Osteoblast (primary cell): Measurements from ENCODE around the gene TCEAL3. TPM values are rescaled to one million over a fixed set of nuclear protein-coding genes. Genes with fewer than 3 reads are reported as not detected.
"Not testable (repeated sequence)": the region's sequence is repeated elsewhere in the genome, so short reads cannot be mapped to it uniquely, and the experiment has no call there.

ENCODE experiments used
- DNase-seq: peaks from one replicate; pipeline ENCODE4 v3.0.0; 2011; ENCODE audit warnings: low spot score, mixed read lengths; ENCODE audit not compliant: insufficient read length; ENCODE audit errors: missing footprints
- H2AFZ ChIP-seq: 2 replicates; pipeline ENCODE4 v1.6.0; 2011; ENCODE audit warnings: mild to moderate bottlenecking, low read length
- H3K27ac ChIP-seq: 2 replicates; pipeline ENCODE4 v1.5.1; 2011; ENCODE audit warnings: mild to moderate bottlenecking, low read depth, low read length, moderate library complexity
- H3K27me3 ChIP-seq: 2 replicates; pipeline ENCODE4 v1.6.0; 2012; ENCODE audit warnings: mild to moderate bottlenecking, control low read depth, inconsistent platforms, low read length, moderate library complexity; ENCODE audit not compliant: insufficient read depth
- H3K36me3 ChIP-seq: 2 replicates; pipeline ENCODE4 v1.5.1; 2011; ENCODE audit warnings: mild to moderate bottlenecking, low read length, control low read depth, moderate library complexity; ENCODE audit not compliant: insufficient read depth
- H3K4me1 ChIP-seq: 2 replicates; pipeline ENCODE4 v1.5.1; 2011; ENCODE audit warnings: mild to moderate bottlenecking, low read length, control low read depth, moderate library complexity; ENCODE audit not compliant: insufficient read depth
- H3K4me2 ChIP-seq: 2 replicates; pipeline ENCODE4 v1.6.0; 2011; ENCODE audit warnings: mild to moderate bottlenecking, low read length; ENCODE audit not compliant: insufficient read depth
- H3K4me3 ChIP-seq: fragments of 200-600 bp; sonication (generic); 3 replicates; pipeline ENCODE4 v1.5.1; 2012; ENCODE audit warnings: mild to moderate bottlenecking, low read length, inconsistent platforms; ENCODE audit not compliant: insufficient read depth
- H3K79me2 ChIP-seq: 2 replicates; pipeline ENCODE4 v1.6.0; 2012; ENCODE audit warnings: mild to moderate bottlenecking, low read length, control low read depth, inconsistent platforms; ENCODE audit not compliant: insufficient read depth
- H3K9me3 ChIP-seq: 2 replicates; pipeline ENCODE4 v1.5.1; 2011; ENCODE audit warnings: low read depth, low read length, control low read depth
- H4K20me1 ChIP-seq: 2 replicates; pipeline ENCODE4 v1.6.0; 2012; ENCODE audit warnings: mild to moderate bottlenecking, low read length, control low read depth; ENCODE audit not compliant: insufficient read depth
- CTCF ChIP-seq: IDR thresholded peaks from 2 replicates; pipeline ENCODE4 v1.5.1; 2011; ENCODE audit warnings: mild to moderate bottlenecking, low read depth, low read length, moderate library complexity; ENCODE audit errors: extremely low read depth
- total RNA-seq: library from RNA; depleted of rRNA; stranded (reverse); fragments of >200 nt; gene quantifications from 2 replicates; pipeline ENCODE4 v1.2.3, GENCODE V29; 2012

Gene TCEAL3
- total RNA-seq, 1 donor: 13.0 TPM

DNA sequence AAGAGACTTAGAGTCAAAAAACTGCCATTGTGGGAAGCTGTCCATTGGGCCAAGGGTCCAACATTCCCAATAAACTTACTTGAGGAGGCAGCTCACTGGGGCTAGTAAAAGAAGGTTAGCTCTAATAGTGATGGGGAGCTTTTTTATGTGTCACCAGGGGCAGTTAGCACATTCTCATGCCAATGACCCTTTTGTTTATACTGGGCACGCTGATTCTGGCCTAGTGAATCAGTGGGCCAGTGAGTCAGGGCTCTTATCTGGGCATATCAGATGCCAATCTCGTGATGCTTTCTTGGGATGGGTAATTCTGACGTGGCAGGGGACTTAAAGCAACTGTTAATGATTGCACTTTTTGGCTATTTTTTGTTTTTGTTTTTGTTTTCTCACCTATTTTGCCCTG, 48.9 kb downstream of the TCEAL3 start:
- Histone ChIP-seq H3K79me2 (no peaks in the 10 kb centered on the region), H3K9me3 (no peaks in the 10 kb centered on the region), H4K20me1 (no peaks in the 10 kb centered on the region), H2AFZ (no peak overlapping the region), H3K4me3 (no peak overlapping the region), H3K4me1 (no peaks in the 10 kb centered on the region), H3K27ac (peak overlapping the region; percentile 67), H3K4me2 (no peak overlapping the region), H3K27me3 (no peaks in the 10 kb centered on the region), H3K36me3 (no peaks in the 10 kb centered on the region)
- peak; percentile 58 for DNase-seq
- TF ChIP-seq CTCF: no peak

GRCh38 chrX:103657066-103657465, 49.3 kb downstream of the TCEAL3 start:
- not testable (repeated sequence) for DNase-seq, H3K4me3 ChIP-seq, H3K4me2 ChIP-seq, H3K9me3 ChIP-seq, H3K36me3 ChIP-seq, H3K4me1 ChIP-seq, H2AFZ ChIP-seq, H4K20me1 ChIP-seq, H3K27me3 ChIP-seq, H3K79me2 ChIP-seq
- peak overlapping the region; percentile 67 for H3K27ac ChIP-seq

GRCh38 chrX:103658681-103659433, 51.1 kb downstream of the TCEAL3 start:
- Histone ChIP-seq H3K36me3 (no peaks in the 10 kb centered on the region), H3K9me3 (no peaks in the 10 kb centered on the region), H3K27ac (no peak overlapping the region), H4K20me1 (no peaks in the 10 kb centered on the region), H3K27me3 (peaks cover 3% of the 10 kb centered on the region), H3K4me1 (no peaks in the 10 kb centered on the region), H2AFZ (no peak overlapping the region), H3K4me2 (no peak overlapping the region), H3K79me2 (no peaks in the 10 kb centered on the region), H3K4me3 (no peak overlapping the region)
- no peak for TF ChIP-seq CTCF
- DNase-seq: no peak

- not testable (repeated sequence) for H3K79me2 ChIP-seq, H3K4me1 ChIP-seq, H3K4me2 ChIP-seq, H3K27me3 ChIP-seq, H3K9me3 ChIP-seq, H4K20me1 ChIP-seq, H3K27ac ChIP-seq, H3K4me3 ChIP-seq, DNase-seq, H3K36me3 ChIP-seq, H2AFZ ChIP-seq
Observed at GRCh38 chrX:103659460-103659859, 51.7 kb downstream of the TCEAL3 start.

Other genes starting within 250 kb of the TCEAL3 start
- gene BEX3, start 231.4 kb upstream of the TCEAL3 start, total RNA-seq: 144 and 150 TPM in 2 replicates
- gene RAB40A, start 88.5 kb upstream of the TCEAL3 start, total RNA-seq: under 0.01 and 0.29 TPM in 2 replicates
- 38.3 and 45.6 TPM in 2 replicates for gene TCEAL4, start 22.4 kb upstream of the TCEAL3 start, total RNA-seq
- gene TCEAL1, start 21.0 kb downstream of the TCEAL3 start, total RNA-seq: 33.0 and 38.7 TPM in 2 replicates
- gene MORF4L2, start 78.7 kb downstream of the TCEAL3 start, total RNA-seq: 678 and 953 TPM in 2 replicates
- gene TMEM31, start 102.9 kb downstream of the TCEAL3 start, total RNA-seq: not detected in 2 replicates
- gene PLP1, start 168.9 kb downstream of the TCEAL3 start, total RNA-seq: 0.29 and 0.36 TPM in 2 replicates
- 1.1 and 1.8 TPM in 2 replicates for gene RAB9B, start 224.3 kb downstream of the TCEAL3 start, total RNA-seq